ENCODE measurements around the gene SEC14L1. TPM values are rescaled to one million over a fixed set of nuclear protein-coding genes. Genes with fewer than 3 reads are reported as not detected.

SEC14L1 gene
- total RNA-seq, 1 donor from 2014 or later = 146 TPM

DNA sequence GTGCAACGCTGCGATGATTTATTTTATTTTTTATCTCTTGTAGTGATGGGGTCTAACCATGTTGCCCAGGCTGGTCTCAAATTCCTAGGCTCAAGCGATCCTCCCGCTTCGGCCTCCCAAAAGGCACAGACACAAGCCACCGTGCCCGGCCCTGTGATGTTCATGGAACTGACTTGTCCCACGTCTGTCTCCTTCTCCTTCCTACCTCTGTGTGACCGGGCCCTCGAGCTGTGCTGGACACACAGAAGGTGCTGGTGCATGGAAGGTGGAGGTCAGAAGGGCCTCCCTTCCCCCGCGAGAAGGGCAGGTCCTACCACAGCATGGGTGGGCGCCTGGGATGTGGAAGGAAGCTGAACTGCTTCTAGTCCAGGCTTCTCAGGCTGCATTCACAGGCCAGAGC is 88.0 kb downstream of the SEC14L1 start:
- peak; percentile 41 for DNase-seq
- Histone ChIP-seq H3K36me3 (no peaks in the 10 kb centered on the region), H3K9me3 (peaks cover 4% of the 10 kb centered on the region), H3K27me3 (ENCODE audit: low read depth) (no peaks in the 10 kb centered on the region), H3K4me1 (no peaks in the 10 kb centered on the region), H3K4me3 (no peak overlapping the region), H3K27ac (peak overlapping the region; percentile 82)
- TF ChIP-seq, protein P1, sequence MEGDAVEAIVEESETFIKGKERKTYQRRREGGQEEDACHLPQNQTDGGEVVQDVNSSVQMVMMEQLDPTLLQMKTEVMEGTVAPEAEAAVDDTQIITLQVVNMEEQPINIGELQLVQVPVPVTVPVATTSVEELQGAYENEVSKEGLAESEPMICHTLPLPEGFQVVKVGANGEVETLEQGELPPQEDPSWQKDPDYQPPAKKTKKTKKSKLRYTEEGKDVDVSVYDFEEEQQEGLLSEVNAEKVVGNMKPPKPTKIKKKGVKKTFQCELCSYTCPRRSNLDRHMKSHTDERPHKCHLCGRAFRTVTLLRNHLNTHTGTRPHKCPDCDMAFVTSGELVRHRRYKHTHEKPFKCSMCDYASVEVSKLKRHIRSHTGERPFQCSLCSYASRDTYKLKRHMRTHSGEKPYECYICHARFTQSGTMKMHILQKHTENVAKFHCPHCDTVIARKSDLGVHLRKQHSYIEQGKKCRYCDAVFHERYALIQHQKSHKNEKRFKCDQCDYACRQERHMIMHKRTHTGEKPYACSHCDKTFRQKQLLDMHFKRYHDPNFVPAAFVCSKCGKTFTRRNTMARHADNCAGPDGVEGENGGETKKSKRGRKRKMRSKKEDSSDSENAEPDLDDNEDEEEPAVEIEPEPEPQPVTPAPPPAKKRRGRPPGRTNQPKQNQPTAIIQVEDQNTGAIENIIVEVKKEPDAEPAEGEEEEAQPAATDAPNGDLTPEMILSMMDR (IDR thresholded peaks at IDR 0.05) = no peak
- intact Hi-C loops (cut with DNase I) = no loop called here
- no peak for ATAC-seq

DNA sequence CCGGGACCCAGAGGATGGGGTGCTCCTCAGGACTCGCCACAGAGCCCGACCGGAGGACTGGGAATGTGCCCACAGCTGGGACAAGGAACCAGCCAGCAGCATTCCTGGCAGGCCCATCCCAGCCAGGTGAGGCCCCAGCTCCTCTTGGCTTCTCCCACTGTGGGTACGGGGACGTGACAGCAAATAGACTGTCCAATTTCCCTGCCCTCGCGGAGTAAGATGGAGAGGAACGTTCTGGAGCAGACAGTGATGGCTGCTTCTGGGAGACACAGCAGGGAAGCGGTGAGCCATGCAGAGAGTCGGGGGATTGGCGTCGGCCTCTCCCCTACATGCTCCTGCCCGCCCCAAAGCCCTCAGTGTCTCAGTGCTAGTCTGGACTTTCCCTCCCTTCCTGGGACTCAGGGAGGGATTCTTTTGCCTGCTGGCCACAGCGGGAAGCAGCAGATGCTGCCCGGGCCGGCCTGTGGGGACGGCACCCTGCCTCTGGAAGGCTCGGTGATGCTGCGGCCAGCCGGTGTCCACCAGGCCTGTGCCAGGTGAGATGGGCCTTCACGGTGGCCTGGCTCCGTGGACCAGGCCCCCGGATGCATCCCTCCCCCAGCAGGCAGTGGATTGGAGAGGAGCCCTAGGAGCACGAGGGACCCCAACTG is 89.1 kb downstream of the SEC14L1 start:
- TF ChIP-seq, protein P1 (IDR thresholded peaks at IDR 0.05) = no peak
- DNase-seq = peak; percentile 28
- H3K27ac ChIP-seq = no peak overlapping the region

DNA sequence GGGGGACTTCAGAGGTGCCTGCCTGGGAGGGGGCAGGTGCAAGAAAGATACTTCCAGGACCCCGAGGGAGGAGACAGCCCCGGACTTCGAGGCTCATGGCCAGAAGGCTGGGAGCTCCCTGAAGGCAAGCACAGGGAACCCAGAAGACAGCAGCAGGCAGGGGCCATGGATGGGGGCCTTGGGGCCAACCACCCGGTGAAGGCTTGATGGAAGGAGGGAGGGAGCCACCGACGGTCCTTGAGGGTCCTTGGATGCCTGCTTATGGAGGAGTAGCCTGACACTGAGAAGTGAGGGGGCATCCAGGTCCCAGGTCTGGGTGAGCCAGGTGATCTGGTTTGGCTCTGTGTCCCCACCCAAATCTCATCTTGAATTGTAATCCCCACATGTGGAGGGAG is 89.7 kb downstream of the SEC14L1 start:
- Histone ChIP-seq H3K4me3 (no peak overlapping the region), H3K9me3 (peaks cover under 1% of the 10 kb centered on the region), H3K36me3 (no peaks in the 10 kb centered on the region), H3K4me1 (peaks cover 10% of the 10 kb centered on the region), H3K27me3 (ENCODE audit: low read depth) (no peaks in the 10 kb centered on the region), H3K27ac (no peak overlapping the region)
- DNase-seq (peak; percentile 29), ATAC-seq (no peak)
- TF ChIP-seq, protein P1 (IDR thresholded peaks at IDR 0.05) = no peak
- intact Hi-C loops (cut with DNase I) = no loop called here

More for the DNA sequence above, 89.1 kb downstream of the SEC14L1 start:
- intact Hi-C loops (cut with DNase I) = no loop called here
- no peak overlapping the region for H3K4me3 ChIP-seq
- H3K36me3 ChIP-seq = no peaks in the 10 kb centered on the region
- H3K27me3 ChIP-seq (ENCODE audit: low read depth) = no peaks in the 10 kb centered on the region
- H3K9me3 ChIP-seq = peaks cover 4% of the 10 kb centered on the region
- ATAC-seq = no peak
- peaks cover 7% of the 10 kb centered on the region for H3K4me1 ChIP-seq

DNA sequence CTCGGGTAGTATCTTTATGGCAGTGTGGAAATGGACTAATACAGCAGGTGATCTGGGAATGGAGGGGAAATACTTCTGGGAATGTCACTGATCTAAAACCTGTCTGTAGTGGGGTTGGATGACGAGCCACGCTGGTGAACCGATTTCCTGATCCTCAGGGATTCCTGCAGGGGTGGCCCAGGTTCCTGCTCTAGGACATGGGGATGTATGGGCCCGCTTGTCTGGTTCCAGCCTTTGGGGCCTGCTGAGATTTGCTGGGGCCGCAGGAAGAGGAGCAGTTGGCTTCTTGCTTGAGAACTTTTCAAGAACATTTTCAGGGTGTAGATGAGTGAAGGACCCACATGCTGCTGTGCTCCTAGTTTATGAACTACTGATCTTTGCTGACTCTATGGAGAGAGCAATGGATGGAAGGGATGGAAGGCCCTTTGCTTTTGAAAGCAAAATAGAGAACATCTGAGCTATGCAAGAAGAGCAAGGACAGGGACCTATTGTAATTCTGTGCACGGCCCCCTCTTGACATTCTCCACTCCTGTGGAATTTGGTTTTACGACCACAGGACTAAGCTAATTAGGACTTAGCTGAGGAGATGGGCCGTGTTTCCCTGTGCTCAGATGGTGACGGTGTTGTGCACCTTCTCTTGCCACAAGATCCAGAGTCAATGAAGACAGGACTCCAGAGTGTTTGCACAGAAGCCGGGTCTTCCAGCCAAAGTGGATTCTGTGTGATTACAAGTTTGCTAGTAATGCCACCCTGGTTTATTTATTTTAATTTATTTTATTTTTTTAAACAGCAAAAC is 90.5 kb downstream of the SEC14L1 start:
- ATAC-seq = no peak
- H3K27me3 ChIP-seq (ENCODE audit: low read depth) = no peaks in the 10 kb centered on the region
- H3K4me1 ChIP-seq = peaks cover 17% of the 10 kb centered on the region
- H3K36me3 ChIP-seq = no peaks in the 10 kb centered on the region
- H3K27ac ChIP-seq = no peak overlapping the region
- H3K9me3 ChIP-seq = no peaks in the 10 kb centered on the region
- DNase-seq = peak; percentile 24
- TF ChIP-seq, protein P1 (IDR thresholded peaks at IDR 0.05) = no peak
- no peak overlapping the region for H3K4me3 ChIP-seq
- intact Hi-C loops (cut with DNase I) = no loop called here

DNA sequence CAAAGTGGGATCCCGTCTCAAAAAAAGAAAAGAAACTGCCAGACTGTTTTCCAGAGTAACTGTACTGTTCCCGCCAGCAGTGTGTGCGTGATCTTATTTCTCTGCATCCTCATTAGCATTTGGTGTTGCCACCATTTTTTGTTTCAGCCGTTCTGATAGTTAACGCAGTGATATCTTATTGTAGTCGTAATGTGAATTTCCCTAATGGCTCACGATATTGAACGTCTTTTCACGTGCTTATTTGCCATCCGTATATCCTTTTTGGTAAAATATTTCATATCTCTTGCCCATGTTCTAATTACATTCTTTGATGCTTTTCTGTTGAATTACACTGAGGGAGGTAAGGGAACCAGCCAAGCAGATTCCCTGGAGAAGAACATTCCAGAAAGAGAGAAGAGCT is 92.4 kb downstream of the SEC14L1 start:
- ATAC-seq = no peak
- Histone ChIP-seq H3K9me3 (no peaks in the 10 kb centered on the region), H3K27ac (no peak overlapping the region), H3K36me3 (no peaks in the 10 kb centered on the region), H3K27me3 (ENCODE audit: low read depth) (no peaks in the 10 kb centered on the region), H3K4me1 (peaks cover 17% of the 10 kb centered on the region), H3K4me3 (no peak overlapping the region)
- intact Hi-C loops (cut with DNase I) = no loop called here
- TF ChIP-seq, protein P1 (IDR thresholded peaks at IDR 0.05) = no peak
- DNase-seq = no peak
